ENCODE data around the gene RAB27A. TPM values are rescaled to one million over a fixed set of nuclear protein-coding genes. Genes with fewer than 3 reads are reported as not detected.

Gene RAB27A
- total and polyA plus RNA-seq, 2 experiments from 2014 or later: 3.2 to 5.8 TPM

DNA sequence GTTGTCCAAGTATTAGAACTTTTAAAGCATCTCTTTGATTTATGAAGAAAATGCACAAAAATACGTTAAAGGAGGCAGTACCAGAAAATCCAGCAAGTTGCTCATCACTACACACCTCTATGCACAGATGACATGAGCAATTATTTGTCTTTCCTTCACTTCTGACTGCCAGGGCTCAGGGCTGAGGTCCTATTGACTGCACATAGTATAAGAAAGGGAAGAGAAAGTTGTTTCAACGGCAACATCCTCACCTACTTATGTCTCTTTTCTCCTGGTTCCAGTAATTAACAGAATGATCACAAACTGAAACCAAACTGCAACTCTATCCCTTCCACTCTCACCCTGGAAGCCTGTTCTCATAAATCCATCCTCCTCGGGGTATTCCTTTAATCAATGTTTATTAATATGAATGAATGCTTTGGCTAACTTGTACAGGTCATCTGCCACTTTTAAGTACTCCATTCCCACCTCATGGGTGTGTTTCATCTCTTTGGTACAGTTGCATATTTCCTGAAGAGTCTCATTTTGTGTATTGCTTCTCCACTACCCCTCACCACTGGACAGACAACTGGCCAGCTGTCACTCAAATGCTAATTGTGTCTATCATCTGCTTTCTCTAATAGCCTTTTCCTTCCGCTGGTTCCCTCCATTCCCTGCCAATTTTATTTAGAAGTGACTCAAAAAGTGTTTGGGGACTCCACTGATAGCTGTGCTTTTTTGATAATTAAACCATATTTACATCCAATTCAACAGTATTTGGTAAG lies 34.5 kb downstream of the RAB27A start:
- peaks cover 3% of the 10 kb centered on the region for H3K27me3 Mint-ChIP-seq (ENCODE audit: insufficient read depth, low read depth, poor library complexity)
- Histone ChIP-seq H4K20me1 (replicated peaks; ENCODE audit: insufficient read depth) (no peaks in the 10 kb centered on the region), H3K4me3 (no peak overlapping the region), H3K79me2 (replicated peaks; ENCODE audit: insufficient read depth) (no peaks in the 10 kb centered on the region), H3F3A (replicated peaks; ENCODE audit: low read depth) (no peaks in the 10 kb centered on the region), H3K27me3 (ENCODE audit: insufficient read depth) (no peaks in the 10 kb centered on the region), H2AFZ (no peak overlapping the region), H3K27ac (ENCODE audit: low read depth) (no peak overlapping the region), H3K4me1 (ENCODE audit: insufficient read depth) (no peaks in the 10 kb centered on the region), H3K36me3 (ENCODE audit: insufficient read depth) (no peaks in the 10 kb centered on the region), H3K9me2 (ENCODE audit: insufficient read depth) (no peaks in the 10 kb centered on the region; the same call in 1 of the 2 replicates), H3K4me2 (no peak overlapping the region)
- H3K4me3 Mint-ChIP-seq: no peak overlapping the region
- H3K9me3 Mint-ChIP-seq: no peaks in the 10 kb centered on the region
- H3K4me1 Mint-ChIP-seq: no peaks in the 10 kb centered on the region
- DNase-seq (ENCODE audit: low spot score): no peak
- no peak overlapping the region for H3K27ac Mint-ChIP-seq
- ATAC-seq: no peak
- H3K36me3 Mint-ChIP-seq (ENCODE audit: low read depth): no peaks in the 10 kb centered on the region
- TF ChIP-seq, protein P1, sequence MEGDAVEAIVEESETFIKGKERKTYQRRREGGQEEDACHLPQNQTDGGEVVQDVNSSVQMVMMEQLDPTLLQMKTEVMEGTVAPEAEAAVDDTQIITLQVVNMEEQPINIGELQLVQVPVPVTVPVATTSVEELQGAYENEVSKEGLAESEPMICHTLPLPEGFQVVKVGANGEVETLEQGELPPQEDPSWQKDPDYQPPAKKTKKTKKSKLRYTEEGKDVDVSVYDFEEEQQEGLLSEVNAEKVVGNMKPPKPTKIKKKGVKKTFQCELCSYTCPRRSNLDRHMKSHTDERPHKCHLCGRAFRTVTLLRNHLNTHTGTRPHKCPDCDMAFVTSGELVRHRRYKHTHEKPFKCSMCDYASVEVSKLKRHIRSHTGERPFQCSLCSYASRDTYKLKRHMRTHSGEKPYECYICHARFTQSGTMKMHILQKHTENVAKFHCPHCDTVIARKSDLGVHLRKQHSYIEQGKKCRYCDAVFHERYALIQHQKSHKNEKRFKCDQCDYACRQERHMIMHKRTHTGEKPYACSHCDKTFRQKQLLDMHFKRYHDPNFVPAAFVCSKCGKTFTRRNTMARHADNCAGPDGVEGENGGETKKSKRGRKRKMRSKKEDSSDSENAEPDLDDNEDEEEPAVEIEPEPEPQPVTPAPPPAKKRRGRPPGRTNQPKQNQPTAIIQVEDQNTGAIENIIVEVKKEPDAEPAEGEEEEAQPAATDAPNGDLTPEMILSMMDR (conservative IDR thresholded peaks at IDR 0.05; ENCODE audit: low read depth in 2 of 2): no peak
- TF ChIP-seq ZNF114 (CRISPR knock-in tag; IDR thresholded peaks at IDR 0.05) (no peak), ZNF462 (CRISPR knock-in tag; IDR thresholded peaks at IDR 0.05) (no peak), JUNB (IDR thresholded peaks at IDR 0.05; ENCODE audit: unreplicated experiment) (no peak), EZH2phosphoT487 (IDR thresholded peaks at IDR 0.05; ENCODE audit: unreplicated experiment) (no peak), ZNF331 (CRISPR knock-in tag; IDR thresholded peaks at IDR 0.05; ENCODE audit: low read depth) (no peak), NANOG (IDR thresholded peaks at IDR 0.05; ENCODE audit: borderline replicate concordance) (no peak), ETS1 (IDR thresholded peaks at IDR 0.05) (no peak), STAT1 (IDR thresholded peaks at IDR 0.05; ENCODE audit: unreplicated experiment) (no peak), POLR2AphosphoS5 (IDR thresholded peaks at IDR 0.05; ENCODE audit: low read depth) (no peak), CREB1 (CRISPR knock-in tag; IDR thresholded peaks at IDR 0.05; ENCODE audit: low read depth) (no peak), EZH2 (IDR thresholded peaks at IDR 0.05; ENCODE audit: low read depth, unreplicated experiment) (no peak)
- TF ChIP-seq, protein P2, sequence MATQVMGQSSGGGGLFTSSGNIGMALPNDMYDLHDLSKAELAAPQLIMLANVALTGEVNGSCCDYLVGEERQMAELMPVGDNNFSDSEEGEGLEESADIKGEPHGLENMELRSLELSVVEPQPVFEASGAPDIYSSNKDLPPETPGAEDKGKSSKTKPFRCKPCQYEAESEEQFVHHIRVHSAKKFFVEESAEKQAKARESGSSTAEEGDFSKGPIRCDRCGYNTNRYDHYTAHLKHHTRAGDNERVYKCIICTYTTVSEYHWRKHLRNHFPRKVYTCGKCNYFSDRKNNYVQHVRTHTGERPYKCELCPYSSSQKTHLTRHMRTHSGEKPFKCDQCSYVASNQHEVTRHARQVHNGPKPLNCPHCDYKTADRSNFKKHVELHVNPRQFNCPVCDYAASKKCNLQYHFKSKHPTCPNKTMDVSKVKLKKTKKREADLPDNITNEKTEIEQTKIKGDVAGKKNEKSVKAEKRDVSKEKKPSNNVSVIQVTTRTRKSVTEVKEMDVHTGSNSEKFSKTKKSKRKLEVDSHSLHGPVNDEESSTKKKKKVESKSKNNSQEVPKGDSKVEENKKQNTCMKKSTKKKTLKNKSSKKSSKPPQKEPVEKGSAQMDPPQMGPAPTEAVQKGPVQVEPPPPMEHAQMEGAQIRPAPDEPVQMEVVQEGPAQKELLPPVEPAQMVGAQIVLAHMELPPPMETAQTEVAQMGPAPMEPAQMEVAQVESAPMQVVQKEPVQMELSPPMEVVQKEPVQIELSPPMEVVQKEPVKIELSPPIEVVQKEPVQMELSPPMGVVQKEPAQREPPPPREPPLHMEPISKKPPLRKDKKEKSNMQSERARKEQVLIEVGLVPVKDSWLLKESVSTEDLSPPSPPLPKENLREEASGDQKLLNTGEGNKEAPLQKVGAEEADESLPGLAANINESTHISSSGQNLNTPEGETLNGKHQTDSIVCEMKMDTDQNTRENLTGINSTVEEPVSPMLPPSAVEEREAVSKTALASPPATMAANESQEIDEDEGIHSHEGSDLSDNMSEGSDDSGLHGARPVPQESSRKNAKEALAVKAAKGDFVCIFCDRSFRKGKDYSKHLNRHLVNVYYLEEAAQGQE (IDR thresholded peaks at IDR 0.05; ENCODE audit: unreplicated experiment): no peak
